Measurements from ENCODE around the gene ITGA11. TPM values are rescaled to one million over a fixed set of nuclear protein-coding genes. Genes with fewer than 3 reads are reported as not detected.

ITGA11 gene
- total and polyA plus RNA-seq, 10 donors = 0.27 to 17.2 (median 5.8) TPM

- peaks cover 0 to 22% (median 12%) of the 10 kb centered on the region in 6 donors for H3K4me1 ChIP-seq
- TF ChIP-seq POLR2AphosphoS5 (IDR thresholded peaks at IDR 0.05) = no peak
- no peak for DNase-seq
- H3K9me3 ChIP-seq = no peaks in the 10 kb centered on the region
- no peak overlapping the region for H3K27ac ChIP-seq
- intact Hi-C loops (cut with DNase I; ENCODE audit: low total_unique reads) = loop anchor here (10.0 kb wide), 1 partner anchor 45 kb away; no protein-coding TSS in a partner anchor
- peaks cover 0 to 27% (median 6%) of the 10 kb centered on the region in 7 donors for H3K27me3 ChIP-seq (replicated peaks in 1 of 7)
- 86 to 95% (median 94%) methylated on average over 2 of the region's 2 CpGs for WGBS, 5 donors
- no peaks in the 10 kb centered on the region for H3K36me3 ChIP-seq
- no peak overlapping the region for H3K4me3 ChIP-seq
Measured at GRCh38 chr15:68259883-68260282, 172.1 kb downstream of the ITGA11 start.

- Histone ChIP-seq H3K4me1 (peaks cover 0 to 22% (median 12%) of the 10 kb centered on the region in 6 donors), H3K4me3 (no peak overlapping the region), H3K27ac (peak overlapping the region in 1 of 8 donors; percentile 17), H3K27me3 (replicated peaks in 1 of 7) (peaks cover 0 to 27% (median 6%) of the 10 kb centered on the region in 7 donors), H3K36me3 (no peaks in the 10 kb centered on the region), H3K9me3 (no peaks in the 10 kb centered on the region)
- intact Hi-C loops (cut with DNase I; ENCODE audit: low total_unique reads) = loop anchor here (10.0 kb wide), 1 partner anchor 46 kb away; no protein-coding TSS in a partner anchor
- whole genome bisulfite sequencing, 5 donors = 77 to 84% (median 80%) methylated on average over 4 of the region's 4 CpGs
- DNase-seq = no peak
- TF ChIP-seq, protein P1, sequence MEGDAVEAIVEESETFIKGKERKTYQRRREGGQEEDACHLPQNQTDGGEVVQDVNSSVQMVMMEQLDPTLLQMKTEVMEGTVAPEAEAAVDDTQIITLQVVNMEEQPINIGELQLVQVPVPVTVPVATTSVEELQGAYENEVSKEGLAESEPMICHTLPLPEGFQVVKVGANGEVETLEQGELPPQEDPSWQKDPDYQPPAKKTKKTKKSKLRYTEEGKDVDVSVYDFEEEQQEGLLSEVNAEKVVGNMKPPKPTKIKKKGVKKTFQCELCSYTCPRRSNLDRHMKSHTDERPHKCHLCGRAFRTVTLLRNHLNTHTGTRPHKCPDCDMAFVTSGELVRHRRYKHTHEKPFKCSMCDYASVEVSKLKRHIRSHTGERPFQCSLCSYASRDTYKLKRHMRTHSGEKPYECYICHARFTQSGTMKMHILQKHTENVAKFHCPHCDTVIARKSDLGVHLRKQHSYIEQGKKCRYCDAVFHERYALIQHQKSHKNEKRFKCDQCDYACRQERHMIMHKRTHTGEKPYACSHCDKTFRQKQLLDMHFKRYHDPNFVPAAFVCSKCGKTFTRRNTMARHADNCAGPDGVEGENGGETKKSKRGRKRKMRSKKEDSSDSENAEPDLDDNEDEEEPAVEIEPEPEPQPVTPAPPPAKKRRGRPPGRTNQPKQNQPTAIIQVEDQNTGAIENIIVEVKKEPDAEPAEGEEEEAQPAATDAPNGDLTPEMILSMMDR (IDR thresholded peaks at IDR 0.05 in 8 of 11, conservative IDR thresholded peaks at IDR 0.05 in 3 of 11) = no peak
- no peak for TF ChIP-seq POLR2A (IDR thresholded peaks at IDR 0.05)
- TF ChIP-seq POLR2AphosphoS5 (IDR thresholded peaks at IDR 0.05) = no peak
Measured at GRCh38 chr15:68258692-68259091, 173.3 kb downstream of the ITGA11 start.

DNA sequence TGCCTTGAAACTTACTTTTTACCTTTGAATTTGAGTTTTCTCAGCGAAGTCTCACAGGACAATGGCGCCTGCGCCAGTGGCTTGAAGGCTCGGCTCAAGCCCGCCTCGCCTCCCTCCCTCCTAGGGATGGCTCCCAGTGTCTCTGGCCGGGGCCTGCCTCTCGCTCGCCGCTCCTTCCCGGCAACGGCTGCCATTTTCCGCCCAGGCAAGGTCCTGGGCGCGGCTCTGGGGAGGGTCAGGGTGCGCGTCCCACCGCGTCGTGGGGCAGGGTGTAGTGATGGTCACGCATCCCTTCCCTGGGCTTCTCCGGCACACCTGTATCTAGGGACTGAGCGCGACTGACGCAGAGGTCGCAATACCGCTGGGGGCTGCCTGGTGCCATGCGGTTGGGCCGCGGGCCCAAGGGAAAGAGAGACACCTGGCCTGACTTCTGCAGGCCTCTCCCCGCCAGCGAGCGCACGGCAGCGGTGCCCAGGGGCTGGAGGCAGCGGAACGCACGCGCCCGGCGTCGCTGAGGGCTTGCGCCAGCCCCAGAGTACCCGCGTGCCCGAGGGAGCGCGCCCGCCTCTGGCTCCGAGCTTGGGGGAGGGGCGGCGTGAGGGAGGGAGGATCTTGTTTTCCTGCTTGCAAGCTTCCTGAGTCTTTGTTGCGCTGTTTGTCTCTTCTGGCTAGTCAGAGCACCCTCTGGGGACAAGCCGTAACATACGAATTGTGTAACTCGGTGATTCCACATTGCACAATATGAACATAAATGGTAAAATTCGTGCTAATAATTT, 175.1 kb downstream of the ITGA11 start:
- 13 to 38% (median 14%) methylated on average over 33 to 57 of the region's 57 CpGs for WGBS, 5 donors
- Histone ChIP-seq H3K27ac (peak overlapping the region; percentile 60 to 89 (median 86)), H3K4me3 (peak overlapping the region; percentile 36 to 68 (median 44)), H3K36me3 (no peaks in the 10 kb centered on the region), H3K9me3 (no peaks in the 10 kb centered on the region), H3K4me1 (peaks cover 0 to 29% (median 15%) of the 10 kb centered on the region in 6 donors), H3K27me3 (replicated peaks in 1 of 7) (peaks cover 0 to 19% (median 6%) of the 10 kb centered on the region in 7 donors)
- intact Hi-C loops (cut with DNase I; ENCODE audit: low total_unique reads) = loop anchor here (10.0 kb wide), 1 partner anchor 48 kb away; no protein-coding TSS in a partner anchor
- peak; percentile 92 for DNase-seq
- TF ChIP-seq, protein P1 (IDR thresholded peaks at IDR 0.05 in 8 of 11, conservative IDR thresholded peaks at IDR 0.05 in 3 of 11) = no peak
- TF ChIP-seq POLR2A (IDR thresholded peaks at IDR 0.05) (peak in 1 of 3 donors; percentile 23), POLR2AphosphoS5 (IDR thresholded peaks at IDR 0.05) (peak; percentile 86 to 92 (median 91))

DNA sequence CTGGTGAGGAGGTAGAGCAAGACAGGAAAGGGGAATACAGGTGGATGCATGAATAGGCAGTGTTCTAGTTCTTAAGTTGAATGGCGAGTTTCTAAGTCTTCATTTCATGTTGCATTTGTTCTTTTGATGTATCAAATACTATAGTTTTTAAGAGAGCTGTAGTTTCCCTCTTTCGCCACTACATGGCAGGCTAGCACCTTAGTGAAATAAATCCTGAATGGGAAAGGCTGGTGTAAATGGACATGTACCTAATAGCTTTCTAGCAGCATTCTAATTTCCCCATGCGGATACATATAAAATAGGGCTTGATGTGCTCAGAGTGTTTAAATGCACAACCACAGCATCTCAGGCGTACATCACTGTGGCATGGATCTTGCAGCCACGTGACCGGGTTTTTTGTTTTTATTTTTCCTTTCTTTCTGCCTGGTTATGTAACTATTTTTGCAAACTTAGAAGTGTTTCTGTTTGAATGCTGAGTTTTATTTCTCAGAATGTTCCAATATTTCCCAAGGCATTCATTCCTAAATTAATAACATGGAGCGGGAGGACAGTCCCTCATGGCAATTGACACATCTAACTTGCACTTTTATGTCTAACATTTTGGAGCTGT, 178.9 kb downstream of the ITGA11 start:
- Histone ChIP-seq H3K4me3 (no peak overlapping the region), H3K36me3 (no peaks in the 10 kb centered on the region), H3K4me1 (peaks cover 0 to 37% (median 17%) of the 10 kb centered on the region in 6 donors), H3K27ac (no peak overlapping the region), H3K27me3 (replicated peaks in 1 of 7) (peaks cover 0 to 19% (median 6%) of the 10 kb centered on the region in 7 donors), H3K9me3 (no peaks in the 10 kb centered on the region)
- TF ChIP-seq POLR2AphosphoS5 (IDR thresholded peaks at IDR 0.05) = no peak
- TF ChIP-seq, protein P1 (IDR thresholded peaks at IDR 0.05 in 8 of 11, conservative IDR thresholded peaks at IDR 0.05 in 3 of 11) = peak; percentile 58 to 83 (median 77)
- intact Hi-C loops (cut with DNase I; ENCODE audit: low total_unique reads) = loop anchor here (10.0 kb wide), 1 partner anchor 52 kb away; no protein-coding TSS in a partner anchor
- no peak for DNase-seq
- 37 to 45% (median 41%) methylated on average over 7 of the region's 7 CpGs for WGBS, 5 donors

Data from spleen (tissue), 11 donors.